GM21526 (cell line): Measurements from ENCODE around the gene KCNJ9.
"Not testable (repeated sequence)": the region's sequence is repeated elsewhere in the genome, so short reads cannot be mapped to it uniquely, and the experiment has no call there.

Experiments
- ATAC-seq: cut with Tn5 transposase; IDR thresholded peaks from one replicate; pipeline ENCODE4 v1.9.1; 2021; ENCODE audit warnings: moderate library complexity; ENCODE audit not compliant: unreplicated experiment, low FRiP score

Gene KCNJ9

GRCh38 chr1:160081261-160081936 is at the start of gene KCNJ9:
Gene KCNJ9 (plus strand): TSS chr1:160081538. CDS start chr1:160084031, 2,493 bp downstream.
- ATAC-seq: no peak

- no peak for ATAC-seq
These were observed 49.0 kb upstream of the KCNJ9 start for GRCh38 chr1:160032165-160032820.

GRCh38 chr1:160040476-160040875 is 40.9 kb upstream of the KCNJ9 start:
- no peak for ATAC-seq

GRCh38 chr1:160043543-160043942 is 37.8 kb upstream of the KCNJ9 start:
- ATAC-seq: no peak

GRCh38 chr1:160045653-160046052 is 35.7 kb upstream of the KCNJ9 start:
- no peak for ATAC-seq

GRCh38 chr1:160046494-160047110 is 34.7 kb upstream of the KCNJ9 start:
- ATAC-seq: peak; percentile 63

GRCh38 chr1:160047111-160047991 is 34.0 kb upstream of the KCNJ9 start:
- ATAC-seq: peak; percentile 45

GRCh38 chr1:160048335-160048734 is 33.0 kb upstream of the KCNJ9 start:
- no peak for ATAC-seq

- ATAC-seq: no peak
These were observed 32.2 kb upstream of the KCNJ9 start for GRCh38 chr1:160049101-160049500.

- not testable (repeated sequence) for ATAC-seq
These were observed 31.2 kb upstream of the KCNJ9 start for GRCh38 chr1:160050182-160050581.

- no peak for ATAC-seq
These were observed 30.7 kb upstream of the KCNJ9 start for GRCh38 chr1:160050619-160051018.

- ATAC-seq: no peak
These were observed 28.4 kb upstream of the KCNJ9 start for GRCh38 chr1:160052936-160053335.

GRCh38 chr1:160053548-160054365 is 27.6 kb upstream of the KCNJ9 start:
- no peak for ATAC-seq

- no peak for ATAC-seq
These were observed 24.6 kb upstream of the KCNJ9 start for GRCh38 chr1:160056648-160057169.

GRCh38 chr1:160058087-160058486 is 23.3 kb upstream of the KCNJ9 start:
- no peak for ATAC-seq

- no peak for ATAC-seq
These were observed 19.7 kb upstream of the KCNJ9 start for GRCh38 chr1:160061369-160062229.

GRCh38 chr1:160062230-160062532 is 19.2 kb upstream of the KCNJ9 start:
- no peak for ATAC-seq

- ATAC-seq: no peak
These were observed 18.2 kb upstream of the KCNJ9 start for GRCh38 chr1:160063176-160063575.

- ATAC-seq: no peak
These were observed 17.2 kb upstream of the KCNJ9 start for GRCh38 chr1:160064164-160064563.
